Vagina (tissue), 2 donors: ENCODE measurements around the gene LCN2. TPM values are rescaled to one million over a fixed set of nuclear protein-coding genes. Genes with fewer than 3 reads are reported as not detected.
A peak's percentile ranks its signal among the peaks of the same experiment; 100 is the strongest.
"Not testable (repeated sequence)": the region's sequence is repeated elsewhere in the genome, so short reads cannot be mapped to it uniquely, and the experiment has no call there.

Source experiments
- DNase-seq, 2 donors: peaks; one replicate each; pipeline ENCODE4 v3.0.0-alpha.2; 2017; ENCODE audit errors: extremely low spot score in 2 of 2
- H3K27ac ChIP-seq: fragments of 200-600 bp; sonication (generic); one replicate; pipeline ENCODE4 v1.5.1; 2019
- H3K27me3 ChIP-seq: fragments of 200-600 bp; sonication (generic); one replicate; pipeline ENCODE4 v1.5.1; 2019
- H3K36me3 ChIP-seq, 2 donors: fragments of 200-600 bp; sonication (generic); one replicate each; pipeline ENCODE4 v1.5.1; 2017 to 2019
- H3K4me1 ChIP-seq: fragments of 200-600 bp; sonication (generic); one replicate; pipeline ENCODE4 v1.5.1; 2019
- H3K4me3 ChIP-seq, 2 donors: fragments of 200-600 bp; sonication (generic); 1 replicate in 1 of 2; 2 replicates in 1 of 2; pipeline ENCODE4 v1.5.1; 2016 to 2019
- H3K9me3 ChIP-seq: fragments of 200-600 bp; sonication (generic); one replicate; pipeline ENCODE4 v1.5.1; 2019
- POLR2A ChIP-seq, 2 donors: fragments of 450-650 bp; IDR thresholded peaks; one replicate each; pipeline ENCODE4 v1.6.1; 2017; ENCODE audit warnings: antibody characterized with exemption in 2 of 2, mild to moderate bottlenecking in 2 of 2, moderate library complexity in 2 of 2
- POLR2AphosphoS5 ChIP-seq, 2 donors: sonication (generic); formaldehyde crosslinking; IDR thresholded peaks; one replicate each; pipeline ENCODE4 v1.9.0; 2017; ENCODE audit warnings: antibody characterized with exemption in 2 of 2, mild to moderate bottlenecking in 2 of 2, low read depth in 1 of 2; ENCODE audit not compliant: insufficient read depth in 1 of 2
- intact Hi-C: fragments of 100-400 bp; cut with DNase I; formaldehyde crosslinking; loops from one replicate; pipeline ENCODE4 v1.15.1; 2023
- total RNA-seq: library from RNA; depleted of rRNA; stranded (reverse); fragments of >200 nt; gene quantifications from one replicate; pipeline ENCODE4 v1.2.3, GENCODE V29; 2016
- TF ChIP-seq, protein P1 (sequence below), 3 experiments: fragments of 450-650 bp in 2 of 3; fragments of 200-600 bp in 1 of 3; sonication (generic) in 1 of 3; IDR thresholded peaks; one replicate each; pipeline ENCODE4 v1.5.1; 2017 to 2019; ENCODE audit warnings: antibody characterized with exemption in 3 of 3, mild to moderate bottlenecking in 2 of 3, moderate library complexity in 2 of 3

The LCN2 gene
- total RNA-seq, 1 donor from 2014 or later: 136 TPM

GRCh38 chr9:128175726-128176125 is 26.5 kb downstream of the LCN2 start:
- TF ChIP-seq, protein P1, sequence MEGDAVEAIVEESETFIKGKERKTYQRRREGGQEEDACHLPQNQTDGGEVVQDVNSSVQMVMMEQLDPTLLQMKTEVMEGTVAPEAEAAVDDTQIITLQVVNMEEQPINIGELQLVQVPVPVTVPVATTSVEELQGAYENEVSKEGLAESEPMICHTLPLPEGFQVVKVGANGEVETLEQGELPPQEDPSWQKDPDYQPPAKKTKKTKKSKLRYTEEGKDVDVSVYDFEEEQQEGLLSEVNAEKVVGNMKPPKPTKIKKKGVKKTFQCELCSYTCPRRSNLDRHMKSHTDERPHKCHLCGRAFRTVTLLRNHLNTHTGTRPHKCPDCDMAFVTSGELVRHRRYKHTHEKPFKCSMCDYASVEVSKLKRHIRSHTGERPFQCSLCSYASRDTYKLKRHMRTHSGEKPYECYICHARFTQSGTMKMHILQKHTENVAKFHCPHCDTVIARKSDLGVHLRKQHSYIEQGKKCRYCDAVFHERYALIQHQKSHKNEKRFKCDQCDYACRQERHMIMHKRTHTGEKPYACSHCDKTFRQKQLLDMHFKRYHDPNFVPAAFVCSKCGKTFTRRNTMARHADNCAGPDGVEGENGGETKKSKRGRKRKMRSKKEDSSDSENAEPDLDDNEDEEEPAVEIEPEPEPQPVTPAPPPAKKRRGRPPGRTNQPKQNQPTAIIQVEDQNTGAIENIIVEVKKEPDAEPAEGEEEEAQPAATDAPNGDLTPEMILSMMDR (IDR thresholded peaks at IDR 0.05): no peak
- TF ChIP-seq POLR2AphosphoS5 (IDR thresholded peaks at IDR 0.05; ENCODE audit: insufficient read depth in 1 of 2, low read depth in 1 of 2): no peak
- no peak for TF ChIP-seq POLR2A (IDR thresholded peaks at IDR 0.05)
- no peaks in the 10 kb centered on the region for H3K4me1 ChIP-seq
- H3K4me3 ChIP-seq: no peak overlapping the region
- H3K9me3 ChIP-seq: no peaks in the 10 kb centered on the region
- peaks cover 0 to 69% of the 10 kb centered on the region in 2 donors for H3K36me3 ChIP-seq
- no peaks in the 10 kb centered on the region for H3K27me3 ChIP-seq
- DNase-seq: no peak
- intact Hi-C loops: no loop called here
- H3K27ac ChIP-seq: no peak overlapping the region

DNA sequence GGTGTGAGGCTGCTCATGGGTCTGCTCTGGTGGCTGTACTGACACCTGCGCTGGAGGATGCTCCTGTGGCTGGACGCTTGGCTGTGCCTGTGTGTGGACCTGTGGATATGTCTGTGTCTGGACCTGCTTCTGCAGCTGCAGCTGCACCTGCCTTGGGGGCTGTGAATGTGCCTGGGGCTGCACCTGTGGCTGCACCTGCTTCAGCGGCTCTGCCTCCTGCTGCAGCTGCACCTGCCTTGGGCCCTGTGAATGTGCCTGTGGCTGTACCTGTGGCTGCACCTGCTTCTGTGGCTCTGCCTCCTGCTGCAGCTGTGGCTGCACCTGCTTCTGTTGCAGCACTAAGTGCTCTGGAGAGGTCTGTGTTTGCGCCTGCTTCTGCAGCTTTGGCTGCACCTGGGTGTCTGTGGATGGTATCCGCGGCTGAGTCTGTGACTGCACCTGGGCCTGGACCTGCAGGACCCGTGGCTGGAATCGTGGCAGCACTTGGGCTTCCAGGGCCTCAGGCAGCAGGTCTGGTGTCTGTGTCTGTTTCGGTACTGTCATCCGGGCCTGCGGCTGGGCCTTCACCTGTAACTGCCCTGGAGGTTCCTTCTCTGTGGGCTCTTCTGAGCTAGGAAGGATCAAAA is 29.7 kb downstream of the LCN2 start:
- Histone ChIP-seq H3K27ac (no peak overlapping the region), H3K27me3 (no peaks in the 10 kb centered on the region), H3K36me3 (peaks cover 0 to 68% of the 10 kb centered on the region in 2 donors), H3K9me3 (no peaks in the 10 kb centered on the region), H3K4me3 (no peak overlapping the region), H3K4me1 (no peaks in the 10 kb centered on the region)
- TF ChIP-seq POLR2AphosphoS5 (IDR thresholded peaks at IDR 0.05; ENCODE audit: insufficient read depth in 1 of 2, low read depth in 1 of 2) (no peak), POLR2A (IDR thresholded peaks at IDR 0.05) (no peak)
- TF ChIP-seq, protein P1 (IDR thresholded peaks at IDR 0.05): no peak
- no peak for DNase-seq
- intact Hi-C loops: no loop called here

GRCh38 chr9:128180001-128180400 is 30.7 kb downstream of the LCN2 start:
- H3K36me3 ChIP-seq: peaks cover 0 to 67% of the 10 kb centered on the region in 2 donors
- no peak for DNase-seq
- no peaks in the 10 kb centered on the region for H3K4me1 ChIP-seq

DNA sequence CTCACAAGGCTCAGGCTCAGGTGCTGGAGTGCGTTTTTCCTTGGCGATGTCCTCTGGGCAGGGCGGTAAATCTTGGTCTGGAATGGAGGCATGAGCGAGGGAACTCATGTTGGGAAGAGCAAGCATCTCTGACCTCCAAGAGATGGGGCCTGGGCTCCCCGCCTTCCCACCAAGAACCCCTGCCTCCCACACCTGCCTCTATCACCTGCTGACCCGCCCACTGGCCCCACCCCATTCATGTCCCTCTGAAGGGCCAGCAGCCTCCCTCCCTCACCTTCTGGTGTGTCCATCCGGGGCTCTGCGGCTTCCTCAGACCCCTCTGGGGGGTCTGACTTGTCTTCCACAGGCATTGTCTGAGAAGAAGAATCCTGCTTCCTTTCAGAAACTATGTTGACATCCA is 31.2 kb downstream of the LCN2 start:
- TF ChIP-seq POLR2AphosphoS5 (IDR thresholded peaks at IDR 0.05; ENCODE audit: insufficient read depth in 1 of 2, low read depth in 1 of 2) (no peak), POLR2A (IDR thresholded peaks at IDR 0.05) (no peak)
- TF ChIP-seq, protein P1 (IDR thresholded peaks at IDR 0.05): no peak
- no peak overlapping the region for H3K27ac ChIP-seq
- intact Hi-C loops: no loop called here
- no peaks in the 10 kb centered on the region for H3K9me3 ChIP-seq
- H3K36me3 ChIP-seq: peaks cover 0 to 67% of the 10 kb centered on the region in 2 donors
- H3K4me3 ChIP-seq: no peak overlapping the region
- no peak for DNase-seq
- H3K27me3 ChIP-seq: no peaks in the 10 kb centered on the region
- H3K4me1 ChIP-seq: no peaks in the 10 kb centered on the region

More at GRCh38 chr9:128180001-128180400, 30.7 kb downstream of the LCN2 start:
- intact Hi-C loops: no loop called here
- no peaks in the 10 kb centered on the region for H3K9me3 ChIP-seq
- no peak for TF ChIP-seq POLR2A (IDR thresholded peaks at IDR 0.05)
- TF ChIP-seq, protein P1 (IDR thresholded peaks at IDR 0.05): no peak
- H3K4me3 ChIP-seq: no peak overlapping the region
- no peak overlapping the region for H3K27ac ChIP-seq
- no peaks in the 10 kb centered on the region for H3K27me3 ChIP-seq

DNA sequence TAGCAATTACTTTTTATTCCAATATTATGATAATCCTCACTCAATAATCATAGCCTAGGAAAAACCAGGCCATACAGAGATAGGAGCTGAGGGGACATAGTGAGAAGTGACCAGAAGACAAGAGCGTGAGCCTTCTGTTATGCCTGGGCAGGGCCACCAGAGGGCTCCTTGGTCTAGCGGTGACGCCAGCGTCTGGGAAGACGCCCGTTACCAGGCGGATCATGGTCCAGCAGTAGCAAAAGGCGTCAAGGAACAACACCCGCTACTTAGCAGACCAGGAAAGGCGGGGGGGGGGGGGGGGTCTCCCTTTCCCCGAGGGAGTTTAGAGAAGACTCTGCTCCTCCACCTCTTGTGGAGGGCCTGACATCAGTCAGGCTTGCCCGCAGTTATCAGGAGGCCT is 32.2 kb downstream of the LCN2 start:
- DNase-seq, H3K4me3 ChIP-seq, intact Hi-C loops, H3K27me3 ChIP-seq, H3K27ac ChIP-seq, H3K9me3 ChIP-seq, H3K4me1 ChIP-seq: not testable (repeated sequence)
- H3K36me3 ChIP-seq: peaks cover 0 to 63% of the 10 kb centered on the region in 2 donors
- TF ChIP-seq, protein P1 (IDR thresholded peaks at IDR 0.05): peak in 1 of 3 experiments; percentile 47
